T-cell (primary cell): Measurements from ENCODE around the gene KIF11. TPM values are rescaled to one million over a fixed set of nuclear protein-coding genes. Genes with fewer than 3 reads are reported as not detected.
"Not testable (repeated sequence)": the region's sequence is repeated elsewhere in the genome, so short reads cannot be mapped to it uniquely, and the experiment has no call there.

ENCODE experiments used
- ATAC-seq, 4 experiments: fragments of 200-7000 bp in 3 of 4; fragments of 150-1000 bp in 1 of 4; cut with Tn5 transposase; replicated peaks in 1 of 4; 1 replicate in 3 of 4; 2 replicates in 1 of 4; pipeline ENCODE4 v1.10.0; 2021; ENCODE audit warnings: moderate library complexity in 3 of 4, mild to moderate bottlenecking in 2 of 4, moderate number of reproducible peaks in 1 of 4
- CTCF ChIA-PET, 2 donors: fragments of 300-600 bp; sonication (Branson Sonifier 250); formaldehyde crosslinking; loops; one replicate each; lab custom pipeline; 2022; ENCODE audit warnings: antibody characterized with exemption in 2 of 2; lab: Charles Lee
- POLR2A ChIA-PET, 2 donors: fragments of 300-600 bp; sonication (Branson Sonifier 250); formaldehyde crosslinking; loops; one replicate each; lab custom pipeline; 2022; ENCODE audit warnings: antibody characterized with exemption in 2 of 2; lab: Charles Lee
- DNase-seq, 35 experiments: peaks; one replicate each; pipeline versions ENCODE4 v3.0.0 to v3.0.0-alpha.2; 2013 to 2023
- H3K27ac ChIP-seq: one replicate; pipeline ENCODE4 v1.5.1; 2013; ENCODE audit warnings: low read length
- H3K27me3 ChIP-seq, 2 experiments: replicated peaks in 1 of 2; 1 replicate in 1 of 2; 2 replicates in 1 of 2; pipeline versions ENCODE4 v1.6.1 to v1.7.0; 2013; ENCODE audit warnings: low read length in 1 of 2, mixed read lengths in 1 of 2; ENCODE audit not compliant: control insufficient read depth in 2 of 2, insufficient read depth in 2 of 2; ENCODE audit errors: extremely low read depth in 1 of 2
- H3K36me3 ChIP-seq, 2 donors: 1 replicate in 1 of 2; 2 replicates in 1 of 2; pipeline versions ENCODE4 v1.6.1 to v1.7.0; 2013; ENCODE audit warnings: low read length in 1 of 2; ENCODE audit not compliant: control insufficient read depth in 2 of 2, insufficient read depth in 1 of 2; ENCODE audit errors: extremely low read depth in 1 of 2
- H3K4me1 ChIP-seq, 2 experiments: 1 replicate in 1 of 2; 2 replicates in 1 of 2; pipeline versions ENCODE4 v1.6.1 to v1.7.0; 2013; ENCODE audit warnings: low read length in 2 of 2, mixed read lengths in 1 of 2; ENCODE audit not compliant: insufficient read depth in 2 of 2, control insufficient read depth in 1 of 2; ENCODE audit errors: extremely low read depth in 1 of 2
- H3K4me3 ChIP-seq, 2 donors: 1 replicate in 1 of 2; 2 replicates in 1 of 2; pipeline versions ENCODE4 v1.5.1 to v1.7.0; 2013; ENCODE audit warnings: mild to moderate bottlenecking in 2 of 2, low read length in 1 of 2, moderate library complexity in 1 of 2; ENCODE audit not compliant: control insufficient read depth in 1 of 2; ENCODE audit errors: extremely low read depth in 1 of 2
- H3K9me3 ChIP-seq: 2 replicates; pipeline ENCODE4 v1.7.0; 2013
- H3K27ac Mint-ChIP-seq, 2 donors: one replicate each; pipeline ENCODE4 v1.8.0; 2020 to 2021; ENCODE audit warnings: mild to moderate bottlenecking in 2 of 2, mixed read lengths in 2 of 2
- H3K27me3 Mint-ChIP-seq, 2 donors: one replicate each; pipeline ENCODE4 v1.8.0; 2021 to 2022; ENCODE audit warnings: mixed read lengths in 2 of 2
- H3K36me3 Mint-ChIP-seq: one replicate; pipeline ENCODE4 v1.8.0; 2021; ENCODE audit warnings: mixed read lengths
- H3K4me1 Mint-ChIP-seq, 3 donors: one replicate each; pipeline ENCODE4 v1.8.0; 2020 to 2022; ENCODE audit warnings: mixed read lengths in 3 of 3, mild to moderate bottlenecking in 1 of 3
- H3K4me3 Mint-ChIP-seq, 3 donors: one replicate each; pipeline ENCODE4 v1.8.0; 2020 to 2022; ENCODE audit warnings: mild to moderate bottlenecking in 3 of 3, mixed read lengths in 3 of 3, moderate library complexity in 3 of 3
- H3K9me3 Mint-ChIP-seq, 3 donors: one replicate each; pipeline ENCODE4 v1.8.0; 2020 to 2022; ENCODE audit warnings: mixed read lengths in 3 of 3
- WGBS: methylation state at CpG from one replicate; pipeline ENCODE4 v1.1.5; 2013; ENCODE audit warnings: missing lambda C conversion rate; ENCODE audit not compliant: insufficient coverage; 5-methylcytosine and 5-hydroxymethylcytosine counted together
- total RNA-seq, 35 experiments: library from RNA in 6 of 35; stranded (reverse) in 6 of 35; fragments of 120-200 nt in 1 of 35; gene quantifications; one replicate each; pipeline versions ENCODE4 v1.2.1 to v1.2.4 and lab custom pipeline; 2013 to 2026

KIF11 gene
- total RNA-seq, 5 donors from 2014 or later (not counting 1 experiment from before 2014, with no cell fraction given) = 1.2 to 2.0 (median 1.6) TPM

GRCh38 chr10:92553959-92554358 is 39.0 kb upstream of the KIF11 start:
- no peak overlapping the region for H3K4me3 Mint-ChIP-seq
- H3K9me3 Mint-ChIP-seq = peaks cover 3 to 14% (median 10%) of the 10 kb centered on the region in 3 donors
- ATAC-seq (no peak), DNase-seq (no peak)
- H3K27ac ChIP-seq = no peak overlapping the region
- peaks cover 16 to 20% of the 10 kb centered on the region in 2 donors for H3K36me3 ChIP-seq
- H3K4me1 Mint-ChIP-seq = peaks cover 0 to 5% (median 4%) of the 10 kb centered on the region in 3 donors
- peaks cover 52% of the 10 kb centered on the region for H3K36me3 Mint-ChIP-seq
- H3K9me3 ChIP-seq = peaks cover 7% of the 10 kb centered on the region
- no peak overlapping the region for H3K4me3 ChIP-seq
- H3K4me1 ChIP-seq = no peaks in the 10 kb centered on the region
- CTCF ChIA-PET = no interaction called here
- POLR2A ChIA-PET = no interaction called here
- no peaks in the 10 kb centered on the region for H3K27me3 ChIP-seq
- WGBS = no CpG with 5 or more reads among the region's 2 CpGs
- H3K27me3 Mint-ChIP-seq = no peaks in the 10 kb centered on the region
- no peak overlapping the region for H3K27ac Mint-ChIP-seq

GRCh38 chr10:92559046-92559445 is 33.9 kb upstream of the KIF11 start:
- peaks cover 8 to 13% (median 10%) of the 10 kb centered on the region in 3 donors for H3K4me1 Mint-ChIP-seq
- peaks cover 3% of the 10 kb centered on the region for H3K9me3 ChIP-seq
- no peaks in the 10 kb centered on the region for H3K27me3 ChIP-seq
- POLR2A ChIA-PET = no interaction called here
- CTCF ChIA-PET = no interaction called here
- no peak overlapping the region for H3K4me3 ChIP-seq
- H3K27ac ChIP-seq = no peak overlapping the region
- H3K36me3 Mint-ChIP-seq = peaks cover 56% of the 10 kb centered on the region
- DNase-seq (no peak), ATAC-seq (no peak)
- peaks cover 18 to 33% of the 10 kb centered on the region in 2 donors for H3K36me3 ChIP-seq
- H3K9me3 Mint-ChIP-seq = peaks cover under 1 to 11% (median 8%) of the 10 kb centered on the region in 3 donors
- no peak overlapping the region for H3K4me3 Mint-ChIP-seq
- no peak overlapping the region for H3K27ac Mint-ChIP-seq
- WGBS = 95% methylated on average over 4 of the region's 4 CpGs
- no peaks in the 10 kb centered on the region for H3K27me3 Mint-ChIP-seq
- H3K4me1 ChIP-seq = no peaks in the 10 kb centered on the region

DNA sequence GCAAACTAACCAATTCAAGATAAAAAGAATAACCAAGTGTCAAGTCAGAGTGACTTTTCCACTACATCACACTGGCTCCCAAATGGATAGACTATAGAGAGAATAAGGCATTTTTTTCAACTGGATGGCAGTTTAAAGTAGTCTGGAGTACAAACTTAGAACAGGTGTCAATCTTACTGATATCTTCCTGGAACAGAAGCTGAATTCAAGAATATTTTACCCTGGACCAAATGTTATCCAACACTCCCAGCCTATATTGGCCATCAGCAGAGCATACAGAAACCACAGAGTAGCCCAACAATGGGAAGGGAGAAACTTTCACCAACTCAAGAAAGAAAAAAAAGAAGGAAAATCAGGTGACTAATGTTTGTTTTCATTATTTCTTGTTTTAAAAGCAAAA is 30.5 kb upstream of the KIF11 start:
- H3K27me3 ChIP-seq = no peaks in the 10 kb centered on the region
- Mint-ChIP-seq H3K9me3 (peaks cover 0 to 7% (median 5%) of the 10 kb centered on the region in 3 donors), H3K27ac (no peak overlapping the region), H3K36me3 (peaks cover 56% of the 10 kb centered on the region), H3K27me3 (no peaks in the 10 kb centered on the region), H3K4me1 (peaks cover 19 to 35% (median 27%) of the 10 kb centered on the region in 3 donors), H3K4me3 (no peak overlapping the region)
- H3K9me3 ChIP-seq = no peaks in the 10 kb centered on the region
- CTCF ChIA-PET = interaction anchor here in 1 of 2 donors (0.5 kb wide), 1 partner anchor 12 kb away, joined by 3 read pairs; no protein-coding TSS in a partner anchor
- no peak for DNase-seq
- POLR2A ChIA-PET = no interaction called here
- H3K4me3 ChIP-seq = no peak overlapping the region
- peaks cover 16 to 21% of the 10 kb centered on the region in 2 donors for H3K36me3 ChIP-seq
- no peak for ATAC-seq
- H3K27ac ChIP-seq = no peak overlapping the region
- H3K4me1 ChIP-seq = no peaks in the 10 kb centered on the region

DNA sequence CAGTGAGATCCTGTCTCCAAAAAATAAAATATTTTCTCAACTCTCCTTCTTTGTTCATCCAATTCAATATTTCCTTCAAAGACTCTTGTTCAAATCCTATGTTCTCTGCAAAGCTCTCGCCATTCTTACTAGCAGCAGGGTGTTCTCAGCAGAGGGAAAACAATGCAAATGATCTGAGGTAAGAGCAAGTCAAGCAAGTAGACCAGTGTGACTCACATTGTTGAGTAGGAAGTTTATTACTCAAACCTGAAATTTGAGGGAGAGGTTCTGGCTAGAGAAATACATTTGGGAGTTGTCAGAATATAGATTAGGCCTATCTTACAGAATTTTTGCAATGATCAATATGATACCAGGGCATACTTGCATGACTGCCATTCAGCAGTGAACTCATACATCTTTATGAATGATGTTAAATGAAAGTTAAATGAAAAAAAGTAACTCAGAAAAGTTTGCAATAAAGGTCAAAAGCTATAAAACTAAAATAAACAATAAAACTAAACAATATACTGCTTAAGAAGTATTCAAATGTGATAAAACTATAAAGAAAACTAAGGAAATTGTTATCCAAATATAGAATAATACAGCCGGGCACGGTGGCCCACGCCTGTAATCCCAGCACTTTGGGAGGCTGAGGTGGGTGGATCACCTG is 24.9 kb upstream of the KIF11 start:
- Histone ChIP-seq H3K4me3 (no peak overlapping the region), H3K27me3 (no peaks in the 10 kb centered on the region), H3K36me3 (peaks cover 0 to 2% of the 10 kb centered on the region in 2 donors), H3K4me1 (peaks cover 2 to 13% of the 10 kb centered on the region in 2 experiments), H3K27ac (no peak overlapping the region), H3K9me3 (no peaks in the 10 kb centered on the region)
- Mint-ChIP-seq H3K4me1 (peaks cover 53 to 61% (median 56%) of the 10 kb centered on the region in 3 donors), H3K27ac (peak overlapping the region in 1 of 2 donors; percentile 29), H3K9me3 (no peaks in the 10 kb centered on the region), H3K36me3 (peaks cover 24% of the 10 kb centered on the region), H3K4me3 (no peak overlapping the region), H3K27me3 (no peaks in the 10 kb centered on the region)
- DNase-seq (no peak), ATAC-seq (no peak)
- CTCF ChIA-PET = no interaction called here
- POLR2A ChIA-PET = no interaction called here
- WGBS = no CpG with 5 or more reads among the region's 4 CpGs

DNA sequence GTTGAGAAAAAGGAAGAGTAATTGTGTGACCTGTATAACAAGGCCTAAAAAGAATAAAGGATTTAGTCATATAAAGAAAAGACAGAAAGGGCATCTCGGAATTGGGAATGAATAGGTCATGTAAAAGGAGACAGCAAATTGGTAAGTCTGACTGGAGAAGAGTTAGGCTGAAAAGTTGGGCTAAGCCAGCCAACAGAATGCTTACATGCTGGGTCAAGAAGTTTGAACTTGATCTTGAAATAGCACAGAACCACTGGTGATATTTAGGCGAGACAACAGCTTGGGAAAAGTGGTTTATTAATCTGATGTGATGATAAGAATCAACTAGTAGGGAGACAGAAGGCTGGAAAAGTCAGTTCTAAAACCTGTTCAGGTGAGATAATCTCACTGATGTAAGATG is 23.9 kb upstream of the KIF11 start:
- no peaks in the 10 kb centered on the region for H3K9me3 Mint-ChIP-seq
- no peak for DNase-seq
- H3K27me3 Mint-ChIP-seq = no peaks in the 10 kb centered on the region
- peak overlapping the region in 1 of 2 donors; percentile 22 for H3K27ac Mint-ChIP-seq
- Histone ChIP-seq H3K27ac (no peak overlapping the region), H3K4me1 (peaks cover 2 to 16% of the 10 kb centered on the region in 2 experiments), H3K9me3 (no peaks in the 10 kb centered on the region), H3K27me3 (no peaks in the 10 kb centered on the region), H3K36me3 (peaks cover 0 to 2% of the 10 kb centered on the region in 2 donors), H3K4me3 (no peak overlapping the region)
- H3K4me1 Mint-ChIP-seq = peaks cover 51 to 57% (median 54%) of the 10 kb centered on the region in 3 donors
- 94% methylated on average over 2 of the region's 2 CpGs for WGBS
- no peak overlapping the region for H3K4me3 Mint-ChIP-seq
- CTCF ChIA-PET = interaction anchor here in 1 of 2 donors (0.6 kb wide), 1 partner anchor 35 kb away, joined by 3 read pairs; no protein-coding TSS in a partner anchor
- ATAC-seq = no peak
- POLR2A ChIA-PET = no interaction called here
- H3K36me3 Mint-ChIP-seq = peaks cover 22% of the 10 kb centered on the region

DNA sequence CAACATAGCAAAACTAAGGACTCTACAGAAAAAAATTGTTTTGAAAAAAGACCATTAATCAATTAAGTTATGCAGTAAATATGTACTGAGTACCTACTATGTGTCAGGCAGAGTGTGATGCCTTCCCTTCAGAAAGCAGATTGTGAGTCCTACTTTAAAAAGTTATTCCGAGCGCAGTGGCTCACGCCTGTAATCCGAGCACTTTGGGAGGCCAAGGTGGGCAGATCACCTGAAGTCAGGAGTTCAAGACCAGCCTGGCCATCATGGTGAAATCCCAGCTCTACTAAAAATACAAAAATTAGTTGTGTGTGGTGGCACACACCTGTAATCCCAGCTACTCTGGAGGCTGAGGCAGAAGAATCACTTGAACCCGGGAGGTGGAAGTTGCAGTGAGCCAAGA is 23.3 kb upstream of the KIF11 start:
- H3K4me3 ChIP-seq, ATAC-seq, DNase-seq, H3K9me3 ChIP-seq, H3K9me3 Mint-ChIP-seq, H3K27ac ChIP-seq, H3K27me3 Mint-ChIP-seq, POLR2A ChIA-PET, H3K4me3 Mint-ChIP-seq, H3K27me3 ChIP-seq, H3K36me3 ChIP-seq: not testable (repeated sequence)
- 100% methylated on average over 4 of the region's 5 CpGs for WGBS
- H3K4me1 Mint-ChIP-seq = peaks cover 52 to 55% (median 54%) of the 10 kb centered on the region in 3 donors
- H3K27ac Mint-ChIP-seq = peak overlapping the region in 1 of 2 donors; percentile 22
- H3K4me1 ChIP-seq = peaks cover 2 to 16% of the 10 kb centered on the region in 2 experiments
- H3K36me3 Mint-ChIP-seq = peaks cover 20% of the 10 kb centered on the region
- CTCF ChIA-PET = interaction anchor here in 1 of 2 donors (0.6 kb wide), 1 partner anchor 36 kb away, joined by 3 read pairs; no protein-coding TSS in a partner anchor
